NCI-H1417 treated with DMSO at 0.1 percent for 48 hours (cell line): ENCODE data around the gene LMBR1L.
"Not testable (repeated sequence)": the region's sequence is repeated elsewhere in the genome, so short reads cannot be mapped to it uniquely, and the experiment has no call there.

Experiments used
- DNase-seq: peaks from one replicate; lab custom pipeline; 2025; lab: John Stamatoyannopoulos, UW

Gene LMBR1L

DNA sequence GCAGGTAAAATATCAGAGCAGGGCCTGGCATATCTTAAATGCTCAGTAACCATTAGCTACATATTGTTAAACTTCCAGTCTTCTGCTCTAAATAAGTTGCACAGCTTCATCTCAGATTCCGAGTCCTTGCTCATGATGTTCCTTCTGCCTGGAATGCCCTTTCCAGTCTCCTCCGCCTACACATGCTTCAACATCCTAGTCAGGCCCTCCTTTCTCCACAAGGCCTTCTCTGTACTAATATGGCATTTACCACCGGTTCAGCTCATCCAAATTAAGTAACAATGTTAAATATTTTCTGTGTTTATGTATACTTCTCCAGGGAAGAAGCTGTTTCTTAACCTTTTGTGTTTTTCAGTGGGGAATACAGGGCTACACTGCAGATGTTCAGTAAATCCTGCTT is 24.5 kb downstream of the LMBR1L start:
- DNase-seq, result no peak

DNA sequence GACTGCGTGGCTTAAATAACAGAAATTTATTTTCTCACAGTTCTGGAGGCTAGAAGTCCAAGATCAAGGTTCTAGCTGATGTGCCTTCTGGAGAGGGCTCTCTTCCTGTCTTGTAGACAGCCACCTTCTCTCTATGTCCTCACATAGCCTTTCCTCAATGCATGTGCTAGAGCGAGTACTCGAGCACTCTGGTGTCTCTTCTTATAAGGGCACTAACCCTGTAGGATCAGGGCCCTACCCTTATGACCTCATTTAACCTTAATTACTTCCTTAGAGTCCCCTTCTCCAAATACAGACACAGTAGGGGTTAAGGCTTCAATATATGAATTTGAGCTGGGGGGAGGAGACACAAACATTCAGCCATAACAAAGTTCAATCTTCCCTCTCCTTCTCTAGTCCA is 26.2 kb downstream of the LMBR1L start:
- no peak for DNase-seq

DNA sequence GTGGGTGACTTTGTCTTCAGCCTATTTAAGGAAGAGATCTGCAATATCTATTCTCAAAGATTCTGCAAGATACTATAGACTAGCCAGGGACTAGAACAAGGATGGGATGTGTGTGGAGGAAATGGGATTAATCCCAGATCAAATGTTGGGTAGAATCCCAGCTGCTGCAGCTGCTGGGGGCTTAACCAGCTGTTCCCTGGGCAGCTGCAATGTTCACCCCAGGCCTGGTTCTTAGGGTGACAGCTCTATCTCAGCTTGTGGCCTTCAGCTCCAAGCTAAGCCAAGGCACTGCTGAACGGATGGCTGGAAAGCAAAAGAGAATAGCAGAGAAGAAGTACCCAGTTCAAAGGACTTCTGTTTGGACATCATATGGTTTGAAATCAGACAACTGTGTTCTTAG is 30.9 kb downstream of the LMBR1L start:
- DNase-seq, result no peak

DNA sequence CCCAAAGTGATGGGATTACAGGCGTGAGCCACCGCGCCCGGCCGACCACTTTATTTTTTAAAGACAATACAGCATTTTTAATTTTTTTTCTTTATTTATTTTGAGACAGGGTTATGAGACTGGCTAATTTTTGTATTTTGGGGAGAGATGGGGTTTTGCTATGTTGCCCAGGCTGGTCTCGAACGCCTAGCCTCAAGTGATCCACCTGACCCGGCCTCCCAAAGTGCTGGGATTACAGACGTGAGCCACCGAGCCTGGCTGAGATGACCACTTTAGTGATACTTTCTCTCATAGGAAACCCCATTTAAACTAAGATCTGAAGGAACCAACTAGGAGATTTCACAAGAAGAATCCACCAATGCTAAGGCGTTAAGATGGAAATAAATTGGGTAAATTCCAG is 39.7 kb downstream of the LMBR1L start:
- DNase-seq, result no peak

DNA sequence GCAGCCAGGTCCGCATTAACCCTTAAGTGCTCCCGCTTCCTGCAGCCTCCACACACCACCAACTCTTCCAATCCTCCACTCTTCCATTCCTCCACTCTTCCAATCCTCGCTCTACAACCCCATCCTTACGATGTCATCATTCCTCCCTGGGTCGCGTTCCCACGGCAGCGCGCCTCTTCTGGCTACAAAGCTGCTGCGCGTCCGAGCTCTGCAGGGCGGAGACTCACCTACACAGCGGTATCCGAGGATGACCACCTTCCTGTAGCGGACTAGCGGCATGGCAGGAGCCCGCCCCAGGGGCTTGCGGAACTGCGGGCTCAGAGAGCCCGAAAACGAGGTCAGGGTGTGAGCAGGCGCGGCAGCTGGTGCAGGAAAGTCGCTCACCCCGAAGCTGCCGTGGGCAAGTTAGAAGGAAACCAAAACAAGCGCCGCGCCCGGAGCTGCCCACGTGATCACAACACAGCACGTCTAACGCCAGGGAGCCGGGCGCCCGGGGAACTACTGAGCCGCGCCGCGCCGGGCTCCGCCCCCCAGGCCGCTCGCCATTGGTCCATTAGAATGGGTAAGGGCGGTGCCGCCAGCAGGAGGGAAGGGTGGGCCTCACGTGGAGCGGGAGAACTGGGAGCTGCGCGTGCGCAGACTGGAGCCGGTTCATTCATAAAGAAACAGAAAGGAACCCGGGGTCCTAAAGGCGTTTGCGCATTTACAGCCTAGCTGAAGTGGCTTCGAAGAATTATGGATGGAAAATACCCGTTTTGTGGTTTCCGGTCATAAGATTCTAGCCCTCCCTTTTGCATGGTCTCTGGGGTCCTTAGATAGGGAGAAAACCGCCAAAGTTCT is 40.9 kb downstream of the LMBR1L start, which contains the start of gene RHEBL1:
TSS of gene RHEBL1 (minus strand) at position 473 of the 840 bp plus-strand sequence. CDS start at position 279, 194 bp downstream.
- peak; percentile 97 for DNase-seq

DNA sequence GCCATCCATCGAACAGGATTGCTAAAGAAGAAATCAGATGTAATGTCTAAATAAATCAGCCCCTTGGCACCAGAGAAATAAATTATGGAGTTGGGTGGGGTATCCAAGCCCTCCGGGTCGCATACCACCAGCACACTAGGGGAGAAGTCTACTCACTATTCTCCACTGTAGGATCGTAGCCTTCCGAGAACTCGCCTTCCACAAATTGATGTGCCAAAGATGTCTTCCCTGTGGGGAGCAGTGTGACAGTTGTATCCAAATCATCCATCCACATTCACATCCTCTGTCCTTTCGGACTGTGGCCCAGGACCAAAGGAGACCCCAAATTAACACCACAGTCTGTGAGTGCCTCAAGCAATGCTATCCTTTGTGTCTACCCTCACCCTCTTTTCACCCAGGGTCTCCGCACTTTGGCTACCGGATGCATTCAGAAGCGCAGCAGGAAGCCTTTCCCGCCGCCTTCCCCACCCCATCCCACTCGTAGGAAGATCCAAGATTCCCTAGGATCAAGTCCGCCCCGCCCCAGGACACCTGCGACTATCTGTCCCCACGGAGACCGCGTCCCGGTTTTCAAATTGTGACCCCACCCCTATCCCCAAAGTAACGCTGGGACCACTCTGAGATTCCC is 41.7 kb downstream of the LMBR1L start:
- DNase-seq, result no peak

DNA sequence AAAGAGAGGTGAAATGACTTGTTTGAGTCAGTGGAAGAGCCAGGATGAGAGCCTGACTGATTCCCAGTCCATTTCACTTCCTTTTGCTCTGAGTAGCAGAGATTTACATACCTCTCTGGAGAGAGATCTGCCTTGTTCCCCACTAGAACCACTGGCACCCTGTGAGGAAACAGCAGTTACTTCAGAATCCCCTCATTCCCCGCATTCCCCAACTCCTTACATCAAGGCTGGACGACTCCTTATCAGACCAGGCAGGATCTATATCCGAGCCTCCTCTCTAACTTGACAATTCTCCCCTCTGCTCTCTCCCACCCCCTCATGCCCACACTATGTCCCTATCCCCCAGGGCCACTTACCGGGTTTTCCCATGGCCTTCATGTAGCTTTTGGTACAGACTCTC is 44.5 kb downstream of the LMBR1L start:
- DNase-seq, result no peak

DNA sequence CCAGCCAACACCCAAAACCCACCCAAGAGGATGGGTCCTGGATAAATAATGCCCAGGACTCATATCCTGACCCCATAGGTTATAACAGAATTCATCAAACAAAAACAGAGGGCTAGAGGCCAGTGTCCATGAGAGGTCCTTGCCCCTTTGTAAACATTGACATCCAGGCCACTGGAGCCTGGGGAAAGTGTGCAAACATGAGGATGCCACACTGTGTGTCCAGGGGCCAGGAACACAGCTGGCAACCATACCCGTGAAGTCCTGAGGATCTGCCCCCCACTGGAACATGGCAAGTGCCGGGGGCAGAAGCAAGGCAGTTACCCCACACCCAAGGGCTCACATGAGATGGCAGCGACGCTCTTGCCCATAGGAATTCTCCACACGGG is 45.9 kb downstream of the LMBR1L start:
- DNase-seq, result no peak

DNA sequence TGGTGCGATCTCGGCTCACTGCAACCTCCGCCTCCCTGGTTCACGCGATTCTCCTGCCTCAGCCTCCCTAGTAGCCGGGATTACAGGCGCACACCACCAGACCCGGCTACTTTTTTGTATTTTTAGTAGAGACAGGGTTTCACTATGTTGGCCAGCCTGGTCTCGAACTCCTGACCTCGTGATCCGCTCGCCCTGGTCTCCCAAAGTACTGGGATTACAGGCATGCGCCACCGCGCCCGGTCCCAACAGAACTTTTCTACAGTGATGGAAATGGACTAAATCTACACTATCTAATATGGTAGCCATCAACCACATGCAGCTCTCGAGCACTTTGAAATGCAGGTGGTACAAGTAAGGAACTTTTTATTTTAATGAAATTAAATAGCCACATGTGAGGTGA is 48.7 kb downstream of the LMBR1L start:
- DNase-seq, result not testable (repeated sequence)

DNA sequence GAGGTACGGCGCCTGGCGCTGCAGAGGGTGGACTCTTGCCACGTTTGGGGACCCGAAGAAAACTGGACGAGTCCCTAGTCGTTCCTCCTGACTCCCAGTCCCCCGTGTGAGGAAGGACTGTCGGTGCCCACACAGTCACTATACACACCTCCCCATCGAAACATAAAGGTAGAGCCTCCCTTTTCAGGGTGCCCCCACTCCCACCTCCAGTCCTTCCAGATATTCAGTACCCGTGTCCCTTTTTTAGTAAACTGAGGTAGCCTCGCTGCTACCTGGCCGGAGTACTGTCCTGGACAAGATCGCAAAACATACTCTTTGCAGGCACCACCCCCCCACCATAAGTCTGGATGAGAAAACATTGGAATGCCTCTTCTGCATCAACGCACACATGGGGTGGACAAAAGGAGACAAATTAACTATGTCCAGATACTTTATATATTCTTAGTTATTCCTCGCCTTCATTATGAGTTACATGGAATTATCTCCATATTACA is 49.4 kb downstream of the LMBR1L start:
- no peak for DNase-seq

DNA sequence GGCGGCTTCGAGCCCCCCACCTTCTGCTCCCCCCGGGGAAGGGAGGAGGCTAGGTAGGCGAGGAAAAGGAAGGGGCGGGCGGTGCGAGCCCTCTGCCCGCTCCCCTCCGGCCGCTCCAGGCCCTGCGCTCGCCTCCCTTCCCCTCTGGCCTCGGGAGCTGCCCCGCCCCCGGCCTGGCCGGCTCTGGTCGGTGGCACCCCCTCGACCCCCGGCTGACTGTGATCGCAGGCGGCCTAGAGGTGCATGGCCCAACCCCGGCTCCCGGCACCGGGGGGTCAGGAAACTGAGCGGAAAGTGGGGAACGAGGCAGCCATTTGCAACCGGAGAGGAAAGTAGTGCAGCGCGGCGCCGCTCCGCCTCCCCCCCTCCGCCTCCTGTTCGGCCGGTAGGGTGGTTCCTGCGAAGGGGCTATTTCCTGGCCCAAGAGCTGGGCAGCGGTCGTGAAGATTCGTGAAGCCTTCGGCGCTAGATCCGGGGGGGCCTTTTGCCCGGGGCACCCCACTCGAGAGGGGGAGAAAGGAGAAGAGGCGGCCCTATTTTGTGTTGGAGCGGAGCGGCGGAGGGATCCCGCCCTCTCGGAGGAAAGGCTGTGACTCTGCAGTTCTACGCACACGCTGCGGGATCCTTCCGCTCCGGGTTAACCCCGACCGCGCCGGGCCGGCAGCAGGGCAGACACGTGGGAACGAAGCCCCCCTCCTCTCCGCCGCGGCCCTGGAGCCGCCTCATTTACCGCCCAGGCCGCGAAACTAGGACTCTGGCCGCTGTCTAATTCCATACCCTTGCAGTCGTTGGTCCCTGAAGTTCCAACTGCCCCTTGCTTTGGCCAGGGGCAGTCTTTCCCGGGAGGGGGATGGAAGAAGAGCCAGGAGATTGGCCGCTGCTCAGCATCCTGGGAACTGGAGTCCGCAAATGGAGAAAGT is 50.1 kb downstream of the LMBR1L start, which contains the start of gene KMT2D:
TSS of gene KMT2D (minus strand) at position 558 of the 920 bp plus-strand sequence. CDS start 5,470 bp downstream, outside the sequence.
- peak; percentile 86 for DNase-seq

DNA sequence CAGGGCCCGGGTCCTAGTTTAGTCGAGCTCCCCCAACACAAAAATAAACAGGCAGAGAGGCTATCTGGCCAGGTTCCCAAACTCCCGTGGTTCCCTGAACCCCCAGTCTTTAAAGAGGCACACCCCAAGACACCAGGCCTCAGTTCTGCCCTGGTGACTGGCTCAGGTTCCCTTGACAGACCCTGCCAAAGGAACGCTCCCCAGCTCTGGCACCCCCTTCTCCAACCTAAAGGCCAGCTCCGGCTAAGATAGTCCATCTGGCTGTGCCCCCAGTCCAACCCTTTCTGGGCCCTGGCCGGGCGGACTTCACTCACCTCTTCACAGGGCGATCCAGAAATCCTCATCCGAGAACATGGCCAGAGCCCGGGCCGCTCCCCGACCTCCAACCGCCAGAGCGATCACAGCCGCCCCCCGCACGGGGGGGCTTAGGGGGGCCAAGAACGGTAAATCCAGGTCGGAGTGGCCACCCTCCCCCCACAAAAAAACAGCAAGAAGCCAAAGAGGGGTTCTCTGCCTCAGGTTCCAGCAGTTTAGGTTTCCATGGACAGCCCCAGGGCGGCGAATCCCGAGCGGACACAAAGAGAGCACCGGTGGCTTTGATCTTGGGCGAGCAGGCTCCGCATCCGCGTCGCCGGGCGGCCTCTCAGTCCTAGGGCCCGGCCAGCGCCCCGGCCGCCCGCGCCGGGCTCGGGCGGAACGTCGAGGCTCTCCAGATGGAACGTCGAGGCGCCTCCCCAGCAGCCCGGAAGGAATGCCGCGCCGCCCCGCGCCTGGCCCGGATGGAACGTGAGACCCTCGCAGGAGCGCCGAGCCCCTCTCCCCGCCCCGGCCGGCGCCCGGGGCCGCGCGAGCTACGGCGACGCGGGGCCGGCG is 51.1 kb downstream of the LMBR1L start:
- no peak for DNase-seq

DNA sequence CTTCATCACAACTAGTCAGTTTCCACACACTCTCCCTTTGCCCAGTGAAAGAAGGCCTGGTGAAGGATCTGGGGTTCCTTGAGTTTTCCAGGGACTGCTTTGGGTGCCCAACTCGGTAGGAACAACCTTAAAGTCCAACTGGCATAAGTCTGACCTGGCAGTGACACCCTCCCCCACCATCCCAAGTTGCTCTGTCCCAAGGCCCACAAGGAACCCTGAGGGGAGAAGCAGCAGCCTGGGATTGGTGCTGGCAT is 51.7 kb downstream of the LMBR1L start:
- DNase-seq, result no peak

DNA sequence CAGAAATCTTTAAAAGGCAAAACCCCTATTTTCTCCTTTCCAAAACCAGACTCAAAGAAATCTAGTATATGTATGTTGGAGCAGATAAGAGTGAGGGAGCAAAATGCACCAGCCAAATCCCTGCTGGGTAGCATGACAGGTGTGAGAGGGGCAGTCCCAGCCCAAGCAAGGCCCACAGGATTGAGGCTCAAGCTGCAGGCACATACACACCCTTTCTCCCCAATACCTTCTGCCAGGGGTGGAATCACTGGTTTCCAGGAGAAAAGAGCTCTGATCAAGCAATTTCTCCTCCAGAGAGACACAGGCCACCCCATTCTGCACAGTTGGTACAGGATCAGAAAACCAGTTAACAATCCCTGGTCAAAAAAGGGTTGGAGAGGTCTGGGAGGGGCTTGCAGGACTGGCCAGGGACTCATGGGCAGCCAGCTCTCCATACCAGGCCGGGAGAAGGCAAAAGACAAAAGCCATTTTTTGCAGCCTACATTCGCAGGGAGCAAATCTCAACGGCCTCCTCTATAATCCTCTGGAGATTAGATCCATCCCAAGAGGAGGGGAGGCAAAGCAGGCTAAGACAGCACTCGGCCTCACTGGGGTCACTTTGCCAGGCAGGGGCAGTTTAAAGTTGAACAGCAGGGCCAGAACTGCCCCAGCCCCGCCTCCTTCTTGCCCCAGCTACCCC is 52.1 kb downstream of the LMBR1L start:
- DNase-seq, result no peak

DNA sequence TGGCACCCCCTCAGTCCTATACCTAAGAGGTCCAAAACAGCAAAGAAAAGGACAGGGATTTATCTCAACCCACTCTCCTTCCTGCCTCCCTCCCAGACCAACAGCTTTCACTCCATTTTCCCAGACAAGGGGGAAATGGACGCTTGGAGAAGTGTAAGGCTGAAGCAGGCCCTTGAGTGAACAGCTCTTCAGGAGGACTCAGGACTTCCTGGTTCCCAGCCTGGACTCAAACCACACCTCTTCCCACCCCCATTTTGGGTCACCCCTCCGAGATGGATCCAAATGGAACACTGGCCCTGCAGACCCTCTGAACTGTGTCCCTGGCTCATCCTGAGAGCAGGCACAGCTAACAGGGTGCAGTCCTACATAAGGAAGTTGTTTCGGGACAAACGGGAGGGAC is 52.8 kb downstream of the LMBR1L start:
- no peak for DNase-seq

DNA sequence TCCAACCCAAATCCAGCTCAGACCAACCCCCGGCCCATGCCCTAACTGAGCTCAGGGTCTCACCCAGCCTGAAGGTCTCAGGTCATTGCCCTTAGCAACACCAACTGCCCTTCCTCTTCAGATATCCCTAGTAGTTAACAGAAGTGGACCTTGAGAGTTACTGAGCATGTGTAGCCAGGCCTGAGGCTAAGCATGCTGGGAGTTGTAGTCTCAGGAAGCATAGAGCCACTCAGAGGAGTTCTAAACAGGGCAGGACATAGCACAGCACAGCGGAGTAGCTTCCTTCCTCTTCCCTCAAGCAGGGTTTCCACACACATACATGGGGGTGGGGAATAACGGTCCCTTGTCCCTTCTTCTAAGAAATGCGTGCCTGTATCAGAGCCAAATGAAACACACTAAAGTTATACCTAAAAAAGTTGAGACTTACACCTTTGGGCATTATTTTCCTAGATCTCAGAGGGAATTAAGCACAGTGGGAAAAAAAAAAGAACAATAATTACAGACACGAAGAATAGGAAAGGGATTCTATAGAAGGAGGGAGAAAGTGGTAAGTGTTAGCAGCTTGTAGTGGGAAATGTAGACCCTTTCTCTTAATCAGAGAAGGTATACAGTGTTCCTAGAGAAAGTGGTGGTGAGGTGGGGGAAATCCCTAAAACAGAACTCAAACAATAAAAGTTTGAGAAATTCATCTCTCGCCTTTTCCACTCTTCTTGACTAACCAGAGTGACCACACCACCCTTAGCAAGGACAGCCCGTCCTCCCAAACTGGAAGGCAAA is 54.5 kb downstream of the LMBR1L start:
- no peak for DNase-seq

DNA sequence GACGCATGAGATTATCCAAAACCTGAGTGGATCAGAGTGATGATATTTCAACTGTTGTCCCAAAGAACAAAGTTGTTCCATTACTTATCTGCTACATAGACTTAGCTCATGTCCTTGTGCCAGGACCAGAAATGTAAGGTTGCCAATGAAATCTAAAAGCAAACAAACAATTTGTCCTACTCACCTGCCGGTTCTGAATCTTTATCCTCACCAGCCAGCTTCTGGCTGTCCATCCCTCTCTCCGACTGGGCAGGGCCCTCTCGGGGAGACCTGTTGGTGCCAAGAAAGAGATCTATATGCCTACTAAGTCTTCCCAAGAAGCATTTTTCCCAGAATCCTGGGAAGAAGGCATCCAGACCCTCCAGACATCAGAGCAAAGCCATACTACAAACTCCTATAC is 55.6 kb downstream of the LMBR1L start:
- no peak for DNase-seq

DNA sequence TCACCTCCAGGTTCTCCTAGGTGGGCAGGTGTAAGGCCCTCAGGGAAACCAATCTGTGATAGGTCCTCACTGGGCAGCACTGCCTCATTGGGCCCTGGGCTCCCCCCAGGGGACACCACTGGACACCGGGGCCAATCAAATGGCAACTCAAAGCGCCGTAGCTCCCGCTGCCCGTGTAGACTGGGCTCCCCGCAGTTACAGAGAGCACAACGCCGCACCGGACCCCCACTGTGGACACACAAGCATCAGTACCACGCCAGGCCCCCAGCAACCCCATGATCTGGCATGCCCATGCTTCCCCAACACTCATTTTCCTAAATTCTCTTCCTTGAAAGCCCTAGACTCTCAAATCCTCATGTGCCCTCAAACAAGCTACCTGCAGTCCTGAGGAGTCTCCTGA is 56.1 kb downstream of the LMBR1L start:
- no peak for DNase-seq

DNA sequence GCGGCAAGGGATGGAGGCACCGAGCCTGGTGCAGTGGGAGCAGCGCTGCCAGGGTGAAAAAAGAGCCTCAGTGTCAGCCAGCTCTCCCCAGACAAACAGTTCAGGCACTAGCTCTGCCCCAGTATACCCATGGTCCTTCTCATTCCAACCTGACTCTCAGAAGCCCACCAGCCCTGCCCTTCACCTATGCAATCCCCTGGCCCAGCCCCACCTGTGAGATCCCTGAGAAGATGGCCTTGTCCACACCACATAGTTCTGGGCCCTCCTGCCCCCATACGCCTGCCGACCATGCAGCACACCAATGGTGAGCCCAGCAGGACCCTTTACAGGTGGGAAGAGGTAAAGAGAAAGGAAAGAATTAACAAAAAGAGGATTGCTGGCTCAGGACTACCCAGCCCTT is 56.6 kb downstream of the LMBR1L start:
- DNase-seq, result no peak
